GM11168 (cell line): ENCODE measurements around the gene DNAH14.
"Not testable (repeated sequence)": the region's sequence is repeated elsewhere in the genome, so short reads cannot be mapped to it uniquely, and the experiment has no call there.

ENCODE experiments used
- in situ Hi-C: fragments of 300-500 bp; cut with MboI; formaldehyde crosslinking; loops from one replicate; pipeline ENCODE4 v1.12.0; 2022; ENCODE audit warnings: low sequenced_read_pairs; ENCODE audit not compliant: unreplicated experiment

The DNAH14 gene

GRCh38 chr1:224929335-224930237, at the start of gene DNAH14:
DNAH14 (plus strand) TSS chr1:224929675; CDS start chr1:224952703, 23,028 bp downstream.
- in situ Hi-C loops: no loop called here

GRCh38 chr1:224880593-224881307, 48.7 kb upstream of the DNAH14 start:
- in situ Hi-C loops: no loop called here

- in situ Hi-C loops: not testable (repeated sequence)
Measured at GRCh38 chr1:224881308-224881692, 48.2 kb upstream of the DNAH14 start.

GRCh38 chr1:224881762-224882211, 47.7 kb upstream of the DNAH14 start:
- in situ Hi-C loops: no loop called here

GRCh38 chr1:224882264-224882663, 47.2 kb upstream of the DNAH14 start:
- in situ Hi-C loops: no loop called here

- in situ Hi-C loops: no loop called here
Measured at GRCh38 chr1:224883091-224883490, 46.4 kb upstream of the DNAH14 start.

GRCh38 chr1:224884361-224884801, 45.1 kb upstream of the DNAH14 start:
- in situ Hi-C loops: no loop called here

GRCh38 chr1:224885376-224885775, 44.1 kb upstream of the DNAH14 start:
- in situ Hi-C loops: not testable (repeated sequence)

- in situ Hi-C loops: no loop called here
Measured at GRCh38 chr1:224894915-224895314, 34.6 kb upstream of the DNAH14 start.

GRCh38 chr1:224896130-224896781, 33.2 kb upstream of the DNAH14 start:
- in situ Hi-C loops: no loop called here

GRCh38 chr1:224897529-224898327, 31.7 kb upstream of the DNAH14 start:
- in situ Hi-C loops: no loop called here

- in situ Hi-C loops: no loop called here
Measured at GRCh38 chr1:224898937-224899336, 30.5 kb upstream of the DNAH14 start.

GRCh38 chr1:224900062-224900630, 29.3 kb upstream of the DNAH14 start:
- in situ Hi-C loops: no loop called here

GRCh38 chr1:224901087-224901810, 28.2 kb upstream of the DNAH14 start:
- in situ Hi-C loops: no loop called here

- in situ Hi-C loops: no loop called here
Measured at GRCh38 chr1:224903955-224904354, 25.5 kb upstream of the DNAH14 start.

GRCh38 chr1:224906340-224906739, 23.1 kb upstream of the DNAH14 start:
- in situ Hi-C loops: no loop called here

GRCh38 chr1:224911217-224911616, 18.3 kb upstream of the DNAH14 start:
- in situ Hi-C loops: no loop called here

GRCh38 chr1:224914292-224914900, 15.1 kb upstream of the DNAH14 start:
- in situ Hi-C loops: no loop called here

GRCh38 chr1:224919508-224919907, 10.0 kb upstream of the DNAH14 start:
- in situ Hi-C loops: no loop called here
